ENCODE results near the gene RSPO4. TPM values are rescaled to one million over a fixed set of nuclear protein-coding genes. Genes with fewer than 3 reads are reported as not detected.

Gene RSPO4
- total RNA-seq, 1 experiment from 2014 or later = not detected

GRCh38 chr20:1035466-1035865, 33.4 kb upstream of the RSPO4 start:
- CTCF ChIA-PET = no interaction called here
- no peaks in the 10 kb centered on the region for H3K4me1 ChIP-seq (ENCODE audit: insufficient read depth, low read length, poor library complexity, severe bottlenecking)
- H3K9me3 ChIP-seq (ENCODE audit: low read depth, low read length, poor library complexity, severe bottlenecking) = no peaks in the 10 kb centered on the region
- H3K4me3 ChIP-seq (ENCODE audit: low read depth, low read length, poor library complexity, severe bottlenecking) = no peak overlapping the region
- no peak for DNase-seq (ENCODE audit: low spot score)
- no peak for TF ChIP-seq CTCF (conservative IDR thresholded peaks at IDR 0.05; ENCODE audit: low read depth, low read length)
- no peak for TF ChIP-seq EZH2 (IDR thresholded peaks at IDR 0.05; ENCODE audit: borderline replicate concordance, low read depth, low read length, poor library complexity, severe bottlenecking)
- POLR2A ChIA-PET (ENCODE audit: low non-redundant PET) = no interaction called here
- intact Hi-C loops (cut with micrococcal nuclease; ENCODE audit: unreplicated experiment) = no loop called here
- H3K27me3 ChIP-seq (replicated peaks; ENCODE audit: insufficient read depth, low read depth, low read length, poor library complexity) = no peaks in the 10 kb centered on the region
- H3K36me3 ChIP-seq (ENCODE audit: insufficient read depth, low read length, poor library complexity, severe bottlenecking) = no peaks in the 10 kb centered on the region
- H3K27ac ChIP-seq (ENCODE audit: low read depth, low read length, poor library complexity, severe bottlenecking) = no peak overlapping the region
- BruUV-seq (replicated peaks) = no TSS peak

GRCh38 chr20:1034415-1034789, 32.3 kb upstream of the RSPO4 start:
- no peaks in the 10 kb centered on the region for H3K36me3 ChIP-seq (ENCODE audit: insufficient read depth, low read length, poor library complexity, severe bottlenecking)
- no peaks in the 10 kb centered on the region for H3K4me1 ChIP-seq (ENCODE audit: insufficient read depth, low read length, poor library complexity, severe bottlenecking)
- BruUV-seq (replicated peaks) = no TSS peak
- H3K4me3 ChIP-seq (ENCODE audit: low read depth, low read length, poor library complexity, severe bottlenecking) = no peak overlapping the region
- intact Hi-C loops (cut with micrococcal nuclease; ENCODE audit: unreplicated experiment) = no loop called here
- no peak for DNase-seq (ENCODE audit: low spot score)
- no peaks in the 10 kb centered on the region for H3K9me3 ChIP-seq (ENCODE audit: low read depth, low read length, poor library complexity, severe bottlenecking)
- POLR2A ChIA-PET (ENCODE audit: low non-redundant PET) = no interaction called here
- no peak overlapping the region for H3K27ac ChIP-seq (ENCODE audit: low read depth, low read length, poor library complexity, severe bottlenecking)
- CTCF ChIA-PET = no interaction called here
- no peaks in the 10 kb centered on the region for H3K27me3 ChIP-seq (replicated peaks; ENCODE audit: insufficient read depth, low read depth, low read length, poor library complexity)
- TF ChIP-seq CTCF (conservative IDR thresholded peaks at IDR 0.05; ENCODE audit: low read depth, low read length) (no peak), EZH2 (IDR thresholded peaks at IDR 0.05; ENCODE audit: borderline replicate concordance, low read depth, low read length, poor library complexity, severe bottlenecking) (no peak)

DNA sequence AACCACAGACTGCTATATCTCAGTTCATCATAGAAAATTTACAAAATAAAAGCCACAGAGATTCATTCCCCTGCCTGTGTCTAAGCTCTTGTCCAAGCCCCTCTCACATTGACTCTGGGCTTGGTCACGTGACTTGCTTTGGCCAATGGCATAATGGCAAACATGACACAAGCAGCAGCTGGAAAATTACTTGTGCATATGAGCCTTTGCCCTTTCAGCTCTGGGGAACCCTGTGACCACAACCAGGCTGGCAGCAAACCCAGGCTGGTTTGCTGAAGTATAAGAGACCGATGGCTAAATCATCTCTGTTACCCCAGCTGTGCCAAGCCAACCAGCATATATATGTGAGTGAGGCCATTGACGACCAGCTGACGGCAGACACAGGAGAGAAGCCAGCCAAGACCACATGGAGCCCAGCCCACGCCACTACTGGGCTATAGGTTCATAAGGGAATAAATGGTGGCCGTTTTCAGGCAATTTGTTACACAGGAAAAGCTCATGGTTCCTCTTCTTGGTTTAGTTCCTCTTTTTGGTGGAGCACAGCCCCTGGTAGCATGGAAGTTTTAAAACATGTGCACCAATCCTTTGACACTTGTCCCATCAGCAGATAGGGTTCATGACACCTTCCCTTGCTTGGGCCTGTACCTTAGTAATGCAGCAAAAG, 31.8 kb upstream of the RSPO4 start:
- DNase-seq (ENCODE audit: low spot score) = no peak
- Histone ChIP-seq H3K27me3 (replicated peaks; ENCODE audit: insufficient read depth, low read depth, low read length, poor library complexity) (no peaks in the 10 kb centered on the region), H3K9me3 (ENCODE audit: low read depth, low read length, poor library complexity, severe bottlenecking) (no peaks in the 10 kb centered on the region), H3K4me3 (ENCODE audit: low read depth, low read length, poor library complexity, severe bottlenecking) (no peak overlapping the region), H3K27ac (ENCODE audit: low read depth, low read length, poor library complexity, severe bottlenecking) (no peak overlapping the region), H3K4me1 (ENCODE audit: insufficient read depth, low read length, poor library complexity, severe bottlenecking) (no peaks in the 10 kb centered on the region), H3K36me3 (ENCODE audit: insufficient read depth, low read length, poor library complexity, severe bottlenecking) (no peaks in the 10 kb centered on the region)
- intact Hi-C loops (cut with micrococcal nuclease; ENCODE audit: unreplicated experiment) = no loop called here
- no peak for TF ChIP-seq CTCF (conservative IDR thresholded peaks at IDR 0.05; ENCODE audit: low read depth, low read length)
- no peak for TF ChIP-seq EZH2 (IDR thresholded peaks at IDR 0.05; ENCODE audit: borderline replicate concordance, low read depth, low read length, poor library complexity, severe bottlenecking)
- ChIA-PET POLR2A (ENCODE audit: low non-redundant PET) (no interaction called here), CTCF (no interaction called here)
- no TSS peak for BruUV-seq (replicated peaks)
